ENCODE measurements around the gene A4GNT. TPM values are rescaled to one million over a fixed set of nuclear protein-coding genes. Genes with fewer than 3 reads are reported as not detected.
"Not testable (repeated sequence)": the region's sequence is repeated elsewhere in the genome, so short reads cannot be mapped to it uniquely, and the experiment has no call there.

Gene A4GNT
- total RNA-seq, 4 donors from 2014 or later = 0.46 TPM; not detected in 3

GRCh38 chr3:138172625-138173024 lies 40.4 kb upstream of the A4GNT start:
- H3K36me3 ChIP-seq = peaks cover 0 to 49% of the 10 kb centered on the region in 2 donors
- ATAC-seq = no peak
- WGBS, 2 donors (ENCODE audit: low coverage in 1 of 2) = 55 to 65% methylated on average over 2 of the region's 2 CpGs

GRCh38 chr3:138165061-138165460 lies 32.9 kb upstream of the A4GNT start:
- TF ChIP-seq POLR2AphosphoS5 (IDR thresholded peaks at IDR 0.05) (no peak), CTCF (IDR thresholded peaks at IDR 0.05) (no peak), EP300 (IDR thresholded peaks at IDR 0.05) (no peak), POLR2A (IDR thresholded peaks at IDR 0.05) (no peak)
- WGBS, 2 donors (ENCODE audit: low coverage in 1 of 2) = 100% methylated on average over 2 of the region's 2 CpGs; no CpG with 5 or more reads in 1 of the 2 donors
- Histone ChIP-seq H3K27me3 (no peaks in the 10 kb centered on the region), H3K4me3 (no peak overlapping the region), H3K9me3 (no peaks in the 10 kb centered on the region), H3K36me3 (peaks cover 5 to 100% of the 10 kb centered on the region in 2 donors), H3K4me1 (no peaks in the 10 kb centered on the region), H3K27ac (no peak overlapping the region)
- no peak for ATAC-seq

More at GRCh38 chr3:138172625-138173024, 40.4 kb upstream of the A4GNT start:
- no peaks in the 10 kb centered on the region for H3K27me3 ChIP-seq
- H3K27ac ChIP-seq = no peak overlapping the region
- peaks cover 0 to 30% (median 5%) of the 10 kb centered on the region in 3 donors for H3K4me1 ChIP-seq
- no peaks in the 10 kb centered on the region for H3K9me3 ChIP-seq
- no peak overlapping the region for H3K4me3 ChIP-seq
- TF ChIP-seq POLR2A (IDR thresholded peaks at IDR 0.05) (no peak), CTCF (IDR thresholded peaks at IDR 0.05) (no peak), EP300 (IDR thresholded peaks at IDR 0.05) (no peak), POLR2AphosphoS5 (IDR thresholded peaks at IDR 0.05) (no peak)

- no peak for TF ChIP-seq CTCF (IDR thresholded peaks at IDR 0.05)
- no peak for TF ChIP-seq POLR2A (IDR thresholded peaks at IDR 0.05)
- no peak for TF ChIP-seq EP300 (IDR thresholded peaks at IDR 0.05)
- no peak for TF ChIP-seq POLR2AphosphoS5 (IDR thresholded peaks at IDR 0.05)
- no peaks in the 10 kb centered on the region for H3K27me3 ChIP-seq
- no peaks in the 10 kb centered on the region for H3K4me1 ChIP-seq
- WGBS, 2 donors (ENCODE audit: low coverage in 1 of 2) = 92 to 100% methylated on average over 2 to 4 of the region's 4 CpGs
- H3K36me3 ChIP-seq = peaks cover 0 to 31% of the 10 kb centered on the region in 2 donors
- H3K4me3 ChIP-seq = no peak overlapping the region
- H3K9me3 ChIP-seq = peaks cover 0 to 5% (median 0%) of the 10 kb centered on the region in 3 donors
- H3K27ac ChIP-seq = no peak overlapping the region
- no peak for ATAC-seq
Measured at GRCh38 chr3:138157743-138158142, 25.6 kb upstream of the A4GNT start.

- H3K27ac ChIP-seq = no peak overlapping the region
- H3K4me3 ChIP-seq = no peak overlapping the region
- H3K4me1 ChIP-seq = no peaks in the 10 kb centered on the region
- peaks cover 0 to 5% (median 0%) of the 10 kb centered on the region in 3 donors for H3K9me3 ChIP-seq
- no peaks in the 10 kb centered on the region for H3K27me3 ChIP-seq
- no peak for TF ChIP-seq CTCF (IDR thresholded peaks at IDR 0.05)
- H3K36me3 ChIP-seq = no peaks in the 10 kb centered on the region
- no peak for ATAC-seq
Measured at GRCh38 chr3:138154534-138154933, 22.3 kb upstream of the A4GNT start.

- H3K36me3 ChIP-seq = no peaks in the 10 kb centered on the region
- no peaks in the 10 kb centered on the region for H3K4me1 ChIP-seq
- ATAC-seq = no peak
- no peak overlapping the region for H3K27ac ChIP-seq
- H3K4me3 ChIP-seq = no peak overlapping the region
- no peaks in the 10 kb centered on the region for H3K27me3 ChIP-seq
- peaks cover 0 to 5% (median 0%) of the 10 kb centered on the region in 3 donors for H3K9me3 ChIP-seq
- WGBS, 2 donors (ENCODE audit: low coverage in 1 of 2) = 71 to 93% methylated on average over 3 to 4 of the region's 4 CpGs
- TF ChIP-seq POLR2A (IDR thresholded peaks at IDR 0.05) = no peak
- no peak for TF ChIP-seq EP300 (IDR thresholded peaks at IDR 0.05)
- no peak for TF ChIP-seq POLR2AphosphoS5 (IDR thresholded peaks at IDR 0.05)
Measured at GRCh38 chr3:138148503-138148902, 16.3 kb upstream of the A4GNT start.

- H3K4me3 ChIP-seq, ATAC-seq, H3K4me1 ChIP-seq, H3K36me3 ChIP-seq, H3K9me3 ChIP-seq, H3K27ac ChIP-seq, H3K27me3 ChIP-seq: not testable (repeated sequence)
- 94 to 97% methylated on average over 3 of the region's 3 CpGs for WGBS, 2 donors (ENCODE audit: low coverage in 1 of 2)
Measured at GRCh38 chr3:138142181-138142580, 10.0 kb upstream of the A4GNT start.
